Kidney glomerular epithelial cell (primary cell): Measurements from ENCODE around the gene PKM.
A peak's percentile ranks its signal among the peaks of the same experiment; 100 is the strongest.
"Not testable (repeated sequence)": the region's sequence is repeated elsewhere in the genome, so short reads cannot be mapped to it uniquely, and the experiment has no call there.

Experiments
- DNase-seq: peaks from one replicate; lab custom pipeline; 2025; lab: John Stamatoyannopoulos, UW

The PKM gene

GRCh38 chr15:72231066-72231832, at the start of gene PKM:
Gene PKM (minus strand): TSS chr15:72231190. CDS start chr15:72219097, 12,093 bp downstream.
- peak; percentile 90 for DNase-seq

GRCh38 chr15:72280751-72281150, 49.8 kb upstream of the PKM start:
- no peak for DNase-seq

- DNase-seq, result no peak
Measured at GRCh38 chr15:72278737-72279136, 47.7 kb upstream of the PKM start.

GRCh38 chr15:72276326-72276700, 45.3 kb upstream of the PKM start:
- no peak for DNase-seq

- DNase-seq, result not testable (repeated sequence)
Measured at GRCh38 chr15:72275635-72276325, 44.8 kb upstream of the PKM start.

- DNase-seq, result no peak
Measured at GRCh38 chr15:72272997-72273352, 42.0 kb upstream of the PKM start.

GRCh38 chr15:72272213-72272996, 41.4 kb upstream of the PKM start, which contains the start of gene PARP6:
Gene PARP6 (minus strand): TSS chr15:72272554. CDS start chr15:72267477, 5,077 bp downstream.
- DNase-seq, result peak; percentile 96

- DNase-seq, result no peak
Measured at GRCh38 chr15:72271895-72272212, 40.9 kb upstream of the PKM start.

- DNase-seq, result no peak
Measured at GRCh38 chr15:72271221-72271620, 40.2 kb upstream of the PKM start.

GRCh38 chr15:72269739-72270138, 38.7 kb upstream of the PKM start:
- DNase-seq, result no peak

GRCh38 chr15:72265031-72265430, 34.0 kb upstream of the PKM start:
- DNase-seq, result no peak

GRCh38 chr15:72252663-72253299, 21.8 kb upstream of the PKM start:
- DNase-seq, result no peak

- no peak for DNase-seq
Measured at GRCh38 chr15:72249142-72249810, 18.3 kb upstream of the PKM start.

- no peak for DNase-seq
Measured at GRCh38 chr15:72248514-72248913, 17.5 kb upstream of the PKM start.

- DNase-seq, result no peak
Measured at GRCh38 chr15:72242775-72243370, 11.9 kb upstream of the PKM start.

- no peak for DNase-seq
Measured at GRCh38 chr15:72239652-72240051, 8.7 kb upstream of the PKM start.

GRCh38 chr15:72238586-72238985, 7.6 kb upstream of the PKM start:
- no peak for DNase-seq

- no peak for DNase-seq
Measured at GRCh38 chr15:72237853-72238224, 6.8 kb upstream of the PKM start.

GRCh38 chr15:72237029-72237852, 6.3 kb upstream of the PKM start:
- DNase-seq, result peak; percentile 98

- DNase-seq, result no peak
Measured at GRCh38 chr15:72236381-72237003, 5.5 kb upstream of the PKM start.
